K562 (cell line): ENCODE results near the gene FGF2. TPM values are rescaled to one million over a fixed set of nuclear protein-coding genes. Genes with fewer than 3 reads are reported as not detected.

ENCODE experiments used
- ARID3A ChIP-seq: IDR thresholded peaks from 2 replicates; pipeline ENCODE4 v1.6.1; 2012; ENCODE audit warnings: low read depth, low read length, improper control_type of control experiment, borderline replicate concordance
- ATF3 ChIP-seq, 2 experiments: fragments of 450-650 bp in 1 of 2; sonication (generic) in 1 of 2; formaldehyde crosslinking in 1 of 2; IDR thresholded peaks in 1 of 2; conservative IDR thresholded peaks in 1 of 2; 2 replicates each; pipeline versions ENCODE4 v1.6.1 to v1.8.1; 2016 to 2023; ENCODE audit warnings: mild to moderate bottlenecking in 2 of 2, moderate library complexity in 2 of 2, inconsistent platforms in 1 of 2, missing genetic modification reagents in 1 of 2
- ATF7 ChIP-seq: fragments of 450-650 bp; IDR thresholded peaks from 2 replicates; pipeline ENCODE4 v1.7.1; 2014; ENCODE audit warnings: mild to moderate bottlenecking, moderate library complexity
- CBFA2T3 ChIP-seq: fragments of 450-650 bp; IDR thresholded peaks from 2 replicates; pipeline ENCODE4 v1.6.1; 2017
- CHD1 ChIP-seq: fragments of 200-600 bp; sonication (generic); IDR thresholded peaks from one replicate; pipeline ENCODE4 v1.6.1; 2012; ENCODE audit warnings: mild to moderate bottlenecking, moderate library complexity, low read length, inconsistent platforms
- CREM ChIP-seq: IDR thresholded peaks from 2 replicates; pipeline ENCODE4 v1.6.1; 2014; ENCODE audit warnings: antibody characterized with exemption, low read depth
- DACH1 ChIP-seq: fragments of 450-650 bp; IDR thresholded peaks from 2 replicates; pipeline ENCODE4 v1.6.1; 2018; ENCODE audit not compliant: partially characterized antibody
- DIDO1 ChIP-seq: fragments of 450-650 bp; IDR thresholded peaks from 2 replicates; pipeline ENCODE4 v1.6.1; 2016; ENCODE audit warnings: low read depth, missing biosample characterization, missing genetic modification characterization
- E2F4 ChIP-seq: sonication (generic); formaldehyde crosslinking; IDR thresholded peaks from 2 replicates; pipeline ENCODE4 v1.8.0; 2022; ENCODE audit warnings: mild to moderate bottlenecking, low read depth, missing genetic modification reagents
- EP400 ChIP-seq: fragments of 450-650 bp; IDR thresholded peaks from 2 replicates; pipeline ENCODE4 v1.6.1; 2017; ENCODE audit warnings: antibody characterized with exemption, mild to moderate bottlenecking, moderate library complexity
- ETV5 ChIP-seq: sonication (generic); formaldehyde crosslinking; IDR thresholded peaks from 2 replicates; pipeline ENCODE4 v1.4.0; 2020; ENCODE audit warnings: low read depth, mild to moderate bottlenecking, missing genetic modification reagents
- L3MBTL2 ChIP-seq: fragments of 450-650 bp; IDR thresholded peaks from 2 replicates; pipeline ENCODE4 v1.6.1; 2016; ENCODE audit warnings: mild to moderate bottlenecking, moderate library complexity
- MXI1 ChIP-seq: IDR thresholded peaks from 2 replicates; pipeline ENCODE4 v1.6.1; 2011; ENCODE audit warnings: low read depth, mild to moderate bottlenecking, improper control_type of control experiment, low read length
- NRF1 ChIP-seq, 2 experiments: fragments of 450-650 bp; IDR thresholded peaks in 1 of 2; conservative IDR thresholded peaks in 1 of 2; 2 replicates each; pipeline ENCODE4 v1.6.1; 2014; ENCODE audit warnings: mild to moderate bottlenecking in 2 of 2
- RCOR1 ChIP-seq, 2 experiments: IDR thresholded peaks; 2 replicates each; pipeline ENCODE4 v1.6.1; 2012; ENCODE audit warnings: low read depth in 2 of 2, low read length in 2 of 2, borderline replicate concordance in 1 of 2, improper control_type of control experiment in 1 of 2
- SMARCA4 ChIP-seq: fragments of 450-650 bp; IDR thresholded peaks from 2 replicates; pipeline ENCODE4 v1.6.1; 2016
- TAF9B ChIP-seq: fragments of 450-650 bp; IDR thresholded peaks from 2 replicates; pipeline ENCODE4 v1.6.1; 2018; ENCODE audit warnings: mild to moderate bottlenecking; ENCODE audit not compliant: partially characterized antibody
- TAL1 ChIP-seq: fragments of 450-650 bp; IDR thresholded peaks from 2 replicates; pipeline ENCODE4 v1.6.1; 2016; ENCODE audit warnings: mild to moderate bottlenecking
- ZNF436 ChIP-seq: fragments of 250-450, 450-650 bp; sonication (Bioruptor Pico); formaldehyde crosslinking; IDR thresholded peaks from 2 replicates; pipeline ENCODE4 v1.7.0; 2020; ENCODE audit warnings: mild to moderate bottlenecking
- polyA plus RNA-seq, 8 experiments: library from polyadenylated mRNA; depleted of rRNA in 4 of 8; stranded (reverse) in 5 of 8; unstranded in 3 of 8; fragments of >200 nt; fragmentation: Nextera tagmentation in 2 of 8; fragmentation: Illumina TruSeq in 1 of 8; extraction: Ambion mirVana in 2 of 8; extraction: Trizol in 1 of 8; gene quantifications; 2 replicates each; pipeline versions ENCODE4 v1.2.1 to v1.2.3, GENCODE V29; 2011 to 2014; ENCODE audit warnings: inconsistent platforms in 1 of 8, missing spikeins in 1 of 8
- total RNA-seq, 7 experiments: library from RNA; depleted of rRNA in 6 of 7; stranded (reverse); fragments of >200 nt in 6 of 7; fragmentation: Illumina TruSeq in 2 of 7; extraction: Trizol in 2 of 7; gene quantifications; 2 replicates each; pipeline versions ENCODE4 v1.2.1 to v1.2.3, GENCODE V29; 2011 to 2021; ENCODE audit warnings: low replicate concordance in 1 of 7
- TF ChIP-seq, protein P1 (sequence below): sonication (generic); formaldehyde crosslinking; IDR thresholded peaks from 2 replicates; pipeline ENCODE4 v1.8.0; 2022; ENCODE audit warnings: missing genetic modification reagents, mild to moderate bottlenecking, borderline replicate concordance
- TF ChIP-seq, protein P2 (sequence below): fragments of 450-650 bp; formaldehyde crosslinking; IDR thresholded peaks from 2 replicates; pipeline ENCODE4 v1.4.0; 2020; ENCODE audit warnings: mild to moderate bottlenecking, moderate library complexity

FGF2 gene
- total and polyA plus RNA-seq, 9 of the 15 experiments (the other 6 are each of a cell fraction or from before 2014, with no cell fraction given) = 2.5 to 19.4 (median 9.2) TPM

- peak; percentile 75 for TF ChIP-seq CBFA2T3
- peak; percentile 81 for TF ChIP-seq CREM
- no peak; the same call in 1 of the 2 replicates for TF ChIP-seq ETV5
- peak; percentile 33; the same call in 1 of the 2 replicates for TF ChIP-seq SMARCA4
- TF ChIP-seq DIDO1 = peak; percentile 68
- peak; percentile 54; the same call in 1 of the 2 replicates for TF ChIP-seq L3MBTL2
- TF ChIP-seq RCOR1 (IDR thresholded peaks at IDR 0.05; ENCODE audit: borderline replicate concordance in 1 of 2, low read depth in 2 of 2, low read length in 2 of 2) = peak in 1 of 2 experiments; percentile 56; a peak in 2 of 4 replicates
- TF ChIP-seq TAL1 = 0 out of 2 replicates have a peak, but pooled peaks have one; percentile 34
- TF ChIP-seq NRF1 (conservative IDR thresholded peaks at IDR 0.05 in 1 of 2, IDR thresholded peaks at IDR 0.05 in 1 of 2) = peak; percentile 74 to 79
- no peak for TF ChIP-seq E2F4 (CRISPR knock-in tag)
- 0 out of 2 replicates have a peak, but pooled peaks have one; percentile 17 for TF ChIP-seq ARID3A
- peak; percentile 91 for TF ChIP-seq MXI1
- peak; percentile 61 for TF ChIP-seq TAF9B
- TF ChIP-seq ATF7 = peak; percentile 38
- peak; percentile 85 for TF ChIP-seq EP400
- TF ChIP-seq, protein P1, sequence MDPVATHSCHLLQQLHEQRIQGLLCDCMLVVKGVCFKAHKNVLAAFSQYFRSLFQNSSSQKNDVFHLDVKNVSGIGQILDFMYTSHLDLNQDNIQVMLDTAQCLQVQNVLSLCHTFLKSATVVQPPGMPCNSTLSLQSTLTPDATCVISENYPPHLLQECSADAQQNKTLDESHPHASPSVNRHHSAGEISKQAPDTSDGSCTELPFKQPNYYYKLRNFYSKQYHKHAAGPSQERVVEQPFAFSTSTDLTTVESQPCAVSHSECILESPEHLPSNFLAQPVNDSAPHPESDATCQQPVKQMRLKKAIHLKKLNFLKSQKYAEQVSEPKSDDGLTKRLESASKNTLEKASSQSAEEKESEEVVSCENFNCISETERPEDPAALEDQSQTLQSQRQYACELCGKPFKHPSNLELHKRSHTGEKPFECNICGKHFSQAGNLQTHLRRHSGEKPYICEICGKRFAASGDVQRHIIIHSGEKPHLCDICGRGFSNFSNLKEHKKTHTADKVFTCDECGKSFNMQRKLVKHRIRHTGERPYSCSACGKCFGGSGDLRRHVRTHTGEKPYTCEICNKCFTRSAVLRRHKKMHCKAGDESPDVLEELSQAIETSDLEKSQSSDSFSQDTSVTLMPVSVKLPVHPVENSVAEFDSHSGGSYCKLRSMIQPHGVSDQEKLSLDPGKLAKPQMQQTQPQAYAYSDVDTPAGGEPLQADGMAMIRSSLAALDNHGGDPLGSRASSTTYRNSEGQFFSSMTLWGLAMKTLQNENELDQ (CRISPR knock-in tag) = no peak
- TF ChIP-seq CHD1 = no peak
- TF ChIP-seq ZNF436 = no peak
- TF ChIP-seq DACH1 = peak; percentile 90
- TF ChIP-seq, protein P2, sequence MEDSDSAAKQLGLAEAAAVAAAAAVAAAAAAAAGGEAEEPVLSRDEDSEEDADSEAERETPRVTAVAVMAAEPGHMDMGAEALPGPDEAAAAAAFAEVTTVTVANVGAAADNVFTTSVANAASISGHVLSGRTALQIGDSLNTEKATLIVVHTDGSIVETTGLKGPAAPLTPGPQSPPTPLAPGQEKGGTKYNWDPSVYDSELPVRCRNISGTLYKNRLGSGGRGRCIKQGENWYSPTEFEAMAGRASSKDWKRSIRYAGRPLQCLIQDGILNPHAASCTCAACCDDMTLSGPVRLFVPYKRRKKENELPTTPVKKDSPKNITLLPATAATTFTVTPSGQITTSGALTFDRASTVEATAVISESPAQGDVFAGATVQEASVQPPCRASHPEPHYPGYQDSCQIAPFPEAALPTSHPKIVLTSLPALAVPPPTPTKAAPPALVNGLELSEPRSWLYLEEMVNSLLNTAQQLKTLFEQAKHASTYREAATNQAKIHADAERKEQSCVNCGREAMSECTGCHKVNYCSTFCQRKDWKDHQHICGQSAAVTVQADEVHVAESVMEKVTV = 0 out of 2 replicates have a peak, but pooled peaks have one; percentile 6
- no peak for TF ChIP-seq ATF3 (IDR thresholded peaks at IDR 0.05)
- peak; percentile 61 for TF ChIP-seq ATF3 (CRISPR knock-in tag; conservative IDR thresholded peaks at IDR 0.05)
These were observed 96.4 kb downstream of the FGF2 start (continued) for GRCh38 chr4:122922877-122923511.
